Fibroblast of lung (primary cell): ENCODE results near the gene GAS2L3.

ENCODE experiments used
- CTCF ChIP-seq, 2 donors: IDR thresholded peaks in 1 of 2; conservative IDR thresholded peaks in 1 of 2; 1 replicate in 1 of 2; 2 replicates in 1 of 2; pipeline ENCODE4 v1.5.1; 2011 to 2012; ENCODE audit warnings: low read length in 2 of 2, control low read depth in 1 of 2, inconsistent platforms in 1 of 2, low read depth in 1 of 2, mild to moderate bottlenecking in 1 of 2
- EZH2 ChIP-seq: IDR thresholded peaks from 2 replicates; pipeline ENCODE4 v1.5.1; 2012; ENCODE audit warnings: low read length, control low read depth, mild to moderate bottlenecking; ENCODE audit errors: missing control alignments

GRCh38 chr12:100656856-100657255 lies 83.4 kb downstream of the GAS2L3 start:
- TF ChIP-seq CTCF (conservative IDR thresholded peaks at IDR 0.05 in 1 of 2, IDR thresholded peaks at IDR 0.05 in 1 of 2; ENCODE audit: low read depth in 1 of 2, low read length in 2 of 2) (no peak), EZH2 (no peak)
